HCT116 (cell line): ENCODE data around the gene LDAH.

ENCODE experiments used
- EZH2 ChIP-seq: fragments of 200-600 bp; sonication (generic); IDR thresholded peaks from 2 replicates; pipeline ENCODE4 v1.6.1; 2017; ENCODE audit warnings: antibody characterized with exemption, mixed run types
- POLR2A ChIP-seq: IDR thresholded peaks from 2 replicates; pipeline ENCODE4 v1.7.0; 2011; ENCODE audit warnings: borderline replicate concordance; ENCODE audit not compliant: insufficient read depth, insufficient read length; ENCODE audit errors: extremely low read depth
- RAD21 ChIP-seq: IDR thresholded peaks from 2 replicates; pipeline ENCODE4 v1.6.1; 2012; ENCODE audit warnings: low read depth, mild to moderate bottlenecking
- SP1 ChIP-seq: IDR thresholded peaks from 2 replicates; pipeline ENCODE4 v1.6.1; 2012; ENCODE audit warnings: low read depth
- TCF7L2 ChIP-seq: IDR thresholded peaks from 2 replicates; pipeline ENCODE4 v1.7.0; 2011; ENCODE audit warnings: borderline replicate concordance, inconsistent platforms; ENCODE audit not compliant: insufficient read depth, insufficient read length; ENCODE audit errors: extremely low read depth
- YY1 ChIP-seq: IDR thresholded peaks from 2 replicates; pipeline ENCODE4 v1.6.1; 2011; ENCODE audit warnings: low read length, low read depth, moderate library complexity, mild to moderate bottlenecking; ENCODE audit not compliant: insufficient replicate concordance; ENCODE audit errors: extremely low read depth
- ZFX ChIP-seq: fragments of 450-650 bp; IDR thresholded peaks from 2 replicates; pipeline ENCODE4 v1.6.1; 2017
- TF ChIP-seq, protein P1 (sequence below), 3 experiments: fragments of 200-600 bp in 1 of 3; sonication (generic) in 1 of 3; IDR thresholded peaks in 2 of 3; conservative IDR thresholded peaks in 1 of 3; 2 replicates each; pipeline ENCODE4 v1.5.1; 2012 to 2017; ENCODE audit warnings: low read depth in 2 of 3, low read length in 2 of 3, antibody characterized with exemption in 1 of 3, borderline replicate concordance in 1 of 3, control low read depth in 1 of 3, mild to moderate bottlenecking in 1 of 3, mixed read lengths in 1 of 3, mixed run types in 1 of 3, moderate library complexity in 1 of 3; ENCODE audit not compliant: insufficient read depth in 1 of 3
- TF ChIP-seq, protein P2 (sequence below): IDR thresholded peaks from 2 replicates; pipeline ENCODE4 v1.6.1; 2012

DNA sequence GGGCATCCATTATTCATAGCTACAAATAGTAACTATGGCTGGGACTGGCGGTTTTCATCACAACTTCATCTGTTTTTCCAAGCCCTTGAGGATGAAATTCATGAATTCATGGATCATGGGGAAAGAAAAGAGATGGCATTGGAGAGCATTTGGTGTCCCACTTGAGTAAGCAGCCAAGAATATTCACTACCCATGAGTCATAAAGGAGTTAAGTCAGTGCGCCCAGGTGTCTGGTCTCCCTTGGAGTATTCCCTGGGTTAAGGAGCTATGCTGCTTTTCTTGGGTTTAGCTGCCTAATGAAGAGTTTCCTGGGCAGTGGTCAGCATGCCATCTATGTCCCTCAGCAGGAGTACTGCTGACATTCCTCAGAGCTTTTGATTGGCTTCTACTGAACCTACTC lies 21.3 kb upstream of the LDAH start:
- no peak for TF ChIP-seq TCF7L2
- no peak for TF ChIP-seq POLR2A
- TF ChIP-seq, protein P1, sequence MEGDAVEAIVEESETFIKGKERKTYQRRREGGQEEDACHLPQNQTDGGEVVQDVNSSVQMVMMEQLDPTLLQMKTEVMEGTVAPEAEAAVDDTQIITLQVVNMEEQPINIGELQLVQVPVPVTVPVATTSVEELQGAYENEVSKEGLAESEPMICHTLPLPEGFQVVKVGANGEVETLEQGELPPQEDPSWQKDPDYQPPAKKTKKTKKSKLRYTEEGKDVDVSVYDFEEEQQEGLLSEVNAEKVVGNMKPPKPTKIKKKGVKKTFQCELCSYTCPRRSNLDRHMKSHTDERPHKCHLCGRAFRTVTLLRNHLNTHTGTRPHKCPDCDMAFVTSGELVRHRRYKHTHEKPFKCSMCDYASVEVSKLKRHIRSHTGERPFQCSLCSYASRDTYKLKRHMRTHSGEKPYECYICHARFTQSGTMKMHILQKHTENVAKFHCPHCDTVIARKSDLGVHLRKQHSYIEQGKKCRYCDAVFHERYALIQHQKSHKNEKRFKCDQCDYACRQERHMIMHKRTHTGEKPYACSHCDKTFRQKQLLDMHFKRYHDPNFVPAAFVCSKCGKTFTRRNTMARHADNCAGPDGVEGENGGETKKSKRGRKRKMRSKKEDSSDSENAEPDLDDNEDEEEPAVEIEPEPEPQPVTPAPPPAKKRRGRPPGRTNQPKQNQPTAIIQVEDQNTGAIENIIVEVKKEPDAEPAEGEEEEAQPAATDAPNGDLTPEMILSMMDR (IDR thresholded peaks at IDR 0.05 in 2 of 3, conservative IDR thresholded peaks at IDR 0.05 in 1 of 3; ENCODE audit: borderline replicate concordance in 1 of 3, insufficient read depth in 1 of 3, low read depth in 2 of 3, low read length in 2 of 3): no peak
- TF ChIP-seq ZFX: no peak
- no peak for TF ChIP-seq SP1
- TF ChIP-seq YY1: no peak
- TF ChIP-seq RAD21: no peak
- TF ChIP-seq EZH2: no peak
- TF ChIP-seq, protein P2, sequence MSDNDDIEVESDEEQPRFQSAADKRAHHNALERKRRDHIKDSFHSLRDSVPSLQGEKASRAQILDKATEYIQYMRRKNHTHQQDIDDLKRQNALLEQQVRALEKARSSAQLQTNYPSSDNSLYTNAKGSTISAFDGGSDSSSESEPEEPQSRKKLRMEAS: no peak
